GF-D8 (cell line): ENCODE results near the gene MTMR10.
A peak's percentile ranks its signal among the peaks of the same experiment; 100 is the strongest.

ENCODE experiments used
- DNase-seq: peaks from one replicate; lab custom pipeline; 2025; lab: John Stamatoyannopoulos, UW

MTMR10 gene

GRCh38 chr15:30921106-30921505, 70.3 kb downstream of the MTMR10 start:
- no peak for DNase-seq

GRCh38 chr15:30919877-30920550, 71.4 kb downstream of the MTMR10 start:
- no peak for DNase-seq

GRCh38 chr15:30918366-30918765, 73.1 kb downstream of the MTMR10 start:
- DNase-seq, result no peak

- DNase-seq, result no peak
These were observed 73.8 kb downstream of the MTMR10 start for GRCh38 chr15:30917675-30918074.

- DNase-seq, result no peak
These were observed 74.4 kb downstream of the MTMR10 start for GRCh38 chr15:30917013-30917412.

- no peak for DNase-seq
These were observed 77.7 kb downstream of the MTMR10 start for GRCh38 chr15:30913761-30914160.

GRCh38 chr15:30906366-30906765, 85.1 kb downstream of the MTMR10 start:
- no peak for DNase-seq

GRCh38 chr15:30905821-30906220, 85.6 kb downstream of the MTMR10 start:
- DNase-seq, result no peak

GRCh38 chr15:30904812-30905211, 86.6 kb downstream of the MTMR10 start:
- no peak for DNase-seq

- peak; percentile 63 for DNase-seq
These were observed 87.8 kb downstream of the MTMR10 start, which contains the start of gene FAN1 for GRCh38 chr15:30903497-30904187. TSS of gene FAN1 (plus strand) at chr15:30903915. CDS start at chr15:30904664, 749 bp downstream.

- no peak for DNase-seq
These were observed 89.5 kb downstream of the MTMR10 start for GRCh38 chr15:30901889-30902288.

GRCh38 chr15:30896211-30896606, 95.2 kb downstream of the MTMR10 start:
- no peak for DNase-seq

GRCh38 chr15:30895461-30896210, 95.8 kb downstream of the MTMR10 start:
- no peak for DNase-seq

- DNase-seq, result no peak
These were observed 102.2 kb downstream of the MTMR10 start for GRCh38 chr15:30889196-30889595.
